ENCODE results near the gene AUTS2.

DNA sequence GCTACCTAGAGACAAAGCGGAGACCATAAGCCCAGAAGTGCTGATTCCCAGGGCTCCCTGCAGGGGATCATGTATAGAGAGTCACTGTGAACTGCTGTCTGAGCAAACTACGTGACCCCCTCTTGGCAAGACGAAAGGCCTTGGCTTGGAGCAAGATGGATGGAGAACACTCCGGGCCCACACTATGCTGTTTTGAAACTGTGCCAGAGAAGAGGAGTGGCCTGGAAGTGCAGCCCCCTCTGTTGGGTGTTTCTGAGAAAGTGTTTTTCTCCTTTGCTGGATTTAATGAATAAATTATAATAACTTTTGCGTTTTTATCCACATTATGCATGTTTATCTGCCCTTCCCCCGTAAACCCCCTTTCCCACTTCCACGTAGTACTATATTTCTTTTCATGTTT, 894.4 kb downstream of the AUTS2 start:
- no peak for TF ChIP-seq EZH2 (IDR thresholded peaks at IDR 0.05; ENCODE audit: insufficient read depth, poor library complexity, severe bottlenecking)
- no peak for TF ChIP-seq EZH2phosphoT487 (IDR thresholded peaks at IDR 0.05; ENCODE audit: insufficient read depth, low read depth)

Measured in GM23248 (cell line).